K562 (cell line): ENCODE results near the gene HSDL2. TPM values are rescaled to one million over a fixed set of nuclear protein-coding genes. Genes with fewer than 3 reads are reported as not detected.
A peak's percentile ranks its signal among the peaks of the same experiment; 100 is the strongest.

Source experiments
- ASH1L ChIP-seq: fragments of 450-650 bp; IDR thresholded peaks from 2 replicates; pipeline ENCODE4 v1.6.1; 2018; ENCODE audit warnings: borderline replicate concordance, mild to moderate bottlenecking, low read depth; ENCODE audit not compliant: partially characterized antibody
- CEBPB ChIP-seq: fragments of 450-650 bp; IDR thresholded peaks from 2 replicates; pipeline ENCODE4 v1.6.1; 2016; ENCODE audit warnings: missing genetic modification characterization, missing compliant biosample characterization
- DMBX1 ChIP-seq: fragments of 250-450 bp; sonication (Bioruptor Pico); IDR thresholded peaks from 2 replicates; pipeline ENCODE4 v1.8.0; 2022; ENCODE audit warnings: inconsistent platforms, mild to moderate bottlenecking, moderate library complexity, borderline replicate concordance
- EP300 ChIP-seq: IDR thresholded peaks from 2 replicates; pipeline ENCODE4 v1.6.1; 2012; ENCODE audit warnings: low read length, improper control_type of control experiment
- FOXK1 ChIP-seq: sonication (generic); formaldehyde crosslinking; IDR thresholded peaks from 2 replicates; pipeline ENCODE4 v1.8.0; 2022; ENCODE audit warnings: missing genetic modification reagents, mild to moderate bottlenecking, borderline replicate concordance
- MYC ChIP-seq, 2 experiments: fragments of 250-450 bp in 1 of 2; sonication (Bioruptor Pico) in 1 of 2; IDR thresholded peaks; 2 replicates each; pipeline versions ENCODE4 v1.5.1 to v1.6.1; 2012 to 2021; ENCODE audit warnings: low read depth in 2 of 2, borderline replicate concordance in 1 of 2, improper control_type of control experiment in 1 of 2, low read length in 1 of 2, mild to moderate bottlenecking in 1 of 2, moderate library complexity in 1 of 2
- NR2C2 ChIP-seq, 2 experiments: fragments of 200-800 bp in 1 of 2; sonication (Bioruptor generic) in 1 of 2; sonication (generic) in 1 of 2; formaldehyde crosslinking in 1 of 2; IDR thresholded peaks; 2 replicates each; pipeline versions ENCODE4 v1.6.1 to v1.8.0; 2016 to 2022; ENCODE audit warnings: mild to moderate bottlenecking in 1 of 2, missing compliant biosample characterization in 1 of 2, missing genetic modification characterization in 1 of 2, missing genetic modification reagents in 1 of 2
- PCBP2 ChIP-seq: fragments of 200-400 bp; formaldehyde crosslinking; IDR thresholded peaks from 2 replicates; pipeline ENCODE4 v1.6.1; 2018; ENCODE audit warnings: low read length, low read depth, mild to moderate bottlenecking, moderate library complexity; ENCODE audit not compliant: poor library complexity, severe bottlenecking
- POLR2B ChIP-seq: fragments of 450-650 bp; IDR thresholded peaks from 2 replicates; pipeline ENCODE4 v1.6.1; 2018; ENCODE audit warnings: low read depth; ENCODE audit not compliant: partially characterized antibody
- POLR2H ChIP-seq: IDR thresholded peaks from 2 replicates; pipeline ENCODE4 v1.6.1; 2016; ENCODE audit warnings: missing genetic modification characterization, low read depth, mild to moderate bottlenecking, control low read depth, missing compliant biosample characterization, moderate library complexity
- PURB ChIP-seq: sonication (generic); formaldehyde crosslinking; IDR thresholded peaks from 2 replicates; pipeline ENCODE4 v1.9.0; 2021; ENCODE audit warnings: low read depth, mild to moderate bottlenecking, missing genetic modification reagents
- RAD21 ChIP-seq, 2 experiments: fragments of 250-450 bp in 1 of 2; fragments of 450-650 bp in 1 of 2; sonication (Bioruptor Pico) in 1 of 2; formaldehyde crosslinking in 1 of 2; IDR thresholded peaks in 1 of 2; conservative IDR thresholded peaks in 1 of 2; 2 replicates each; pipeline versions ENCODE4 v1.4.0 to v1.8.0; 2020 to 2022; ENCODE audit warnings: mild to moderate bottlenecking in 2 of 2, moderate library complexity in 1 of 2
- TCF7L2 ChIP-seq: fragments of 150-350 bp; IDR thresholded peaks from 2 replicates; pipeline ENCODE4 v1.6.1; 2016; ENCODE audit warnings: low read depth, mild to moderate bottlenecking, low read length, moderate library complexity
- ZFX ChIP-seq: sonication (generic); formaldehyde crosslinking; IDR thresholded peaks from 2 replicates; pipeline ENCODE4 v1.8.0; 2022; ENCODE audit warnings: mild to moderate bottlenecking, missing genetic modification reagents, moderate library complexity
- ZNF224 ChIP-seq: sonication (generic); formaldehyde crosslinking; IDR thresholded peaks from 2 replicates; pipeline ENCODE4 v1.8.0; 2022; ENCODE audit warnings: mild to moderate bottlenecking, missing genetic modification reagents
- ZNF311 ChIP-seq: fragments of 250-450 bp; sonication (Bioruptor Pico); IDR thresholded peaks from 2 replicates; pipeline ENCODE4 v1.4.0; 2020; ENCODE audit warnings: mild to moderate bottlenecking, moderate library complexity
- ZNF41 ChIP-seq: fragments of 250-450 bp; sonication (Bioruptor Pico); conservative IDR thresholded peaks from 2 replicates; pipeline ENCODE4 v1.4.0; 2020; ENCODE audit warnings: mild to moderate bottlenecking
- polyA plus RNA-seq, 8 experiments: library from polyadenylated mRNA; depleted of rRNA in 4 of 8; stranded (reverse) in 5 of 8; unstranded in 3 of 8; fragments of >200 nt; fragmentation: Nextera tagmentation in 2 of 8; fragmentation: Illumina TruSeq in 1 of 8; extraction: Ambion mirVana in 2 of 8; extraction: Trizol in 1 of 8; gene quantifications; 2 replicates each; pipeline versions ENCODE4 v1.2.1 to v1.2.3, GENCODE V29; 2011 to 2014; ENCODE audit warnings: inconsistent platforms in 1 of 8, missing spikeins in 1 of 8
- total RNA-seq, 7 experiments: library from RNA; depleted of rRNA in 6 of 7; stranded (reverse); fragments of >200 nt in 6 of 7; fragmentation: Illumina TruSeq in 2 of 7; extraction: Trizol in 2 of 7; gene quantifications; 2 replicates each; pipeline versions ENCODE4 v1.2.1 to v1.2.3, GENCODE V29; 2011 to 2021; ENCODE audit warnings: low replicate concordance in 1 of 7
- TF ChIP-seq, protein P1 (sequence below), 3 experiments: fragments of 200-800 bp in 1 of 3; fragments of 250-450 bp in 1 of 3; fragments of 450-650 bp in 1 of 3; sonication (Bioruptor Pico) in 1 of 3; sonication (Bioruptor generic) in 1 of 3; formaldehyde crosslinking in 1 of 3; IDR thresholded peaks; 2 replicates each; pipeline versions ENCODE4 v1.6.1 to v1.8.0; 2016 to 2022; ENCODE audit warnings: mild to moderate bottlenecking in 2 of 3, missing genetic modification characterization in 2 of 3, missing compliant biosample characterization in 1 of 3, moderate library complexity in 1 of 3
- TF ChIP-seq, protein P2 (sequence below), 2 experiments: fragments of 200-800 bp in 1 of 2; sonication (Bioruptor generic) in 1 of 2; sonication (generic) in 1 of 2; formaldehyde crosslinking in 1 of 2; IDR thresholded peaks in 1 of 2; conservative IDR thresholded peaks in 1 of 2; 2 replicates each; pipeline versions ENCODE4 v1.5.0 to v1.6.1; 2016 to 2020; ENCODE audit warnings: missing compliant biosample characterization in 1 of 2, missing genetic modification characterization in 1 of 2, missing genetic modification reagents in 1 of 2

The HSDL2 gene
- total and polyA plus RNA-seq, 9 of the 15 experiments (the other 6 are each of a cell fraction or from before 2014, with no cell fraction given): 22.8 to 74.1 (median 35.6) TPM

DNA sequence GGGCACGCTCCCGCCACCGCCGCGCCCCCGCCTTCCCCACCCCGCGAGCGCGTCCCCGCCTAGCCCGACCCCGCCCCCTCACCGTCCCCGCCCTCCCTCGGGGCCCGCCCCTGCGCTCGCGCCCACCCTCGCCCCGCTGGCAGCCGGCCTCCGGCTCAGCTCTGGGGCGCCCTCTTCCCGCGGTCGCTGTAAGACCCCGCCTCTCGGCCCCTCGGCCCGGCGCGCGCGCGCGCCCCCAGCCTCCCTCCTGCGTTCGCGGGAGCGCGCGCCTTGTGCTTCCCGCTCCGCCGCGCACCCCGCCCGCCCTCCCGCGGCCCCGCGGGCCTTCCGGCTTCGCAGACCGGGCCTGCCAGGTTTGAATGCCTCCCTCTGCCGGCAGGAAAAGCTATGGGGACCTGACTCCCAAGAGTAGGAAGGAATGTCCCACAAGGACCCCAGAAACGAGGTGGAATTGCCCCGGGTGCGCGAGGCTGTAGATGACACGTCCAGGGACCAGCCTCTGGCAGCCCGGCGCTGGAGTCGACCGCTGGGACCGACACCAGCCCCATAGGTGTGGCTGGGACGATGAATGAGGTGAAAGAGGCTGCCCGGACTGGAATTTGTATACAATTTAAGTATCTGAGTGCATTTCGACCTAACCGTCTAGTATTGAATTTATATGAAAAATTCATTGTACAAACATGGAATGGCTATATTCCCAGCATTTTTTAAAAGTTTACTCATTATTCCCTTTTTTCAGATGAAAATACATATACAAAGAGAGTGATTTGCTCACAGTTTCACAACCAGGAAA is 46.1 kb upstream of the HSDL2 start (continued):
- TF ChIP-seq CEBPB: peak; percentile 53; the same call in 1 of the 2 replicates
- TF ChIP-seq PURB (CRISPR knock-in tag): no peak
- no peak for TF ChIP-seq NR2C2 (CRISPR knock-in tag; IDR thresholded peaks at IDR 0.05)
- TF ChIP-seq NR2C2 (tag; IDR thresholded peaks at IDR 0.05): peak; percentile 14; the same call in 1 of the 2 replicates
- peak; percentile 11 for TF ChIP-seq ASH1L
- TF ChIP-seq ZNF311 (CRISPR knock-in tag): no peak
- TF ChIP-seq POLR2B: peak; percentile 44
- TF ChIP-seq DMBX1 (CRISPR knock-in tag): no peak; the same call in 1 of the 2 replicates
- TF ChIP-seq MYC (IDR thresholded peaks at IDR 0.05; ENCODE audit: low read depth, low read length): peak; percentile 76
- TF ChIP-seq MYC (CRISPR knock-in tag; IDR thresholded peaks at IDR 0.05; ENCODE audit: borderline replicate concordance, low read depth): no peak
- TF ChIP-seq ZFX (CRISPR knock-in tag): peak; percentile 82
- TF ChIP-seq ZNF41 (CRISPR knock-in tag): no peak
- TF ChIP-seq POLR2H (tag): peak; percentile 15
- TF ChIP-seq RAD21 (CRISPR knock-in tag; conservative IDR thresholded peaks at IDR 0.05 in 1 of 2, IDR thresholded peaks at IDR 0.05 in 1 of 2): peak; percentile 37 to 47
- TF ChIP-seq TCF7L2: no peak
- TF ChIP-seq ZNF224 (CRISPR knock-in tag): no peak
- TF ChIP-seq, protein P1, sequence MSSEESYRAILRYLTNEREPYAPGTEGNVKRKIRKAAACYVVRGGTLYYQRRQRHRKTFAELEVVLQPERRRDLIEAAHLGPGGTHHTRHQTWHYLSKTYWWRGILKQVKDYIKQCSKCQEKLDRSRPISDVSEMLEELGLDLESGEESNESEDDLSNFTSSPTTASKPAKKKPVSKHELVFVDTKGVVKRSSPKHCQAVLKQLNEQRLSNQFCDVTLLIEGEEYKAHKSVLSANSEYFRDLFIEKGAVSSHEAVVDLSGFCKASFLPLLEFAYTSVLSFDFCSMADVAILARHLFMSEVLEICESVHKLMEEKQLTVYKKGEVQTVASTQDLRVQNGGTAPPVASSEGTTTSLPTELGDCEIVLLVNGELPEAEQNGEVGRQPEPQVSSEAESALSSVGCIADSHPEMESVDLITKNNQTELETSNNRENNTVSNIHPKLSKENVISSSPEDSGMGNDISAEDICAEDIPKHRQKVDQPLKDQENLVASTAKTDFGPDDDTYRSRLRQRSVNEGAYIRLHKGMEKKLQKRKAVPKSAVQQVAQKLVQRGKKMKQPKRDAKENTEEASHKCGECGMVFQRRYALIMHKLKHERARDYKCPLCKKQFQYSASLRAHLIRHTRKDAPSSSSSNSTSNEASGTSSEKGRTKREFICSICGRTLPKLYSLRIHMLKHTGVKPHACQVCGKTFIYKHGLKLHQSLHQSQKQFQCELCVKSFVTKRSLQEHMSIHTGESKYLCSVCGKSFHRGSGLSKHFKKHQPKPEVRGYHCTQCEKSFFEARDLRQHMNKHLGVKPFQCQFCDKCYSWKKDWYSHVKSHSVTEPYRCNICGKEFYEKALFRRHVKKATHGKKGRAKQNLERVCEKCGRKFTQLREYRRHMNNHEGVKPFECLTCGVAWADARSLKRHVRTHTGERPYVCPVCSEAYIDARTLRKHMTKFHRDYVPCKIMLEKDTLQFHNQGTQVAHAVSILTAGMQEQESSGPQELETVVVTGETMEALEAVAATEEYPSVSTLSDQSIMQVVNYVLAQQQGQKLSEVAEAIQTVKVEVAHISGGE (CRISPR knock-in tag; IDR thresholded peaks at IDR 0.05): peak in 1 of 3 experiments; percentile 71; a peak in 2 of 6 replicates
- TF ChIP-seq, protein P2, sequence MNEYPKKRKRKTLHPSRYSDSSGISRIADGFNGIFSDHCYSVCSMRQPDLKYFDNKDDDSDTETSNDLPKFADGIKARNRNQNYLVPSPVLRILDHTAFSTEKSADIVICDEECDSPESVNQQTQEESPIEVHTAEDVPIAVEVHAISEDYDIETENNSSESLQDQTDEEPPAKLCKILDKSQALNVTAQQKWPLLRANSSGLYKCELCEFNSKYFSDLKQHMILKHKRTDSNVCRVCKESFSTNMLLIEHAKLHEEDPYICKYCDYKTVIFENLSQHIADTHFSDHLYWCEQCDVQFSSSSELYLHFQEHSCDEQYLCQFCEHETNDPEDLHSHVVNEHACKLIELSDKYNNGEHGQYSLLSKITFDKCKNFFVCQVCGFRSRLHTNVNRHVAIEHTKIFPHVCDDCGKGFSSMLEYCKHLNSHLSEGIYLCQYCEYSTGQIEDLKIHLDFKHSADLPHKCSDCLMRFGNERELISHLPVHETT (CRISPR knock-in tag; conservative IDR thresholded peaks at IDR 0.05 in 1 of 2, IDR thresholded peaks at IDR 0.05 in 1 of 2): peak in 1 of 2 experiments; percentile 84; a peak in 2 of 4 replicates
- no peak for TF ChIP-seq FOXK1 (CRISPR knock-in tag)
- TF ChIP-seq EP300: 0 out of 2 replicates have a peak, but pooled peaks have one; percentile 3
- TF ChIP-seq PCBP2: no peak
